COLO829 (cell line): ENCODE measurements around the gene EIF3I.

Experiments used
- DNase-seq: peaks from one replicate; pipeline ENCODE4 v3.0.0; 2012; ENCODE audit warnings: low spot score

Gene EIF3I

GRCh38 chr1:32221980-32222755 is at the start of gene EIF3I, which contains the start of gene TMEM234:
Gene EIF3I (plus strand): TSS chr1:32222407. CDS start chr1:32222442, 35 bp downstream.
Gene TMEM234 (minus strand): TSS chr1:32222353. CDS start chr1:32222322, 31 bp downstream.
- DNase-seq, result peak; percentile 90

GRCh38 chr1:32172621-32173245 is 49.5 kb upstream of the EIF3I start:
- no peak for DNase-seq

GRCh38 chr1:32178380-32179192 is 43.6 kb upstream of the EIF3I start:
- DNase-seq, result no peak

GRCh38 chr1:32179193-32179442 is 43.1 kb upstream of the EIF3I start:
- no peak for DNase-seq

- DNase-seq, result peak; percentile 91
Measured at GRCh38 chr1:32179443-32180185, 42.6 kb upstream of the EIF3I start, which contains the start of gene TXLNA. Gene TXLNA (plus strand): TSS chr1:32179675. CDS start chr1:32180346, 671 bp downstream.

- DNase-seq, result peak; percentile 28
Measured at GRCh38 chr1:32180186-32181060, 41.8 kb upstream of the EIF3I start.

- no peak for DNase-seq
Measured at GRCh38 chr1:32181065-32181464, 41.1 kb upstream of the EIF3I start.

- no peak for DNase-seq
Measured at GRCh38 chr1:32181563-32181962, 40.6 kb upstream of the EIF3I start.

- no peak for DNase-seq
Measured at GRCh38 chr1:32182060-32182459, 40.1 kb upstream of the EIF3I start.

- no peak for DNase-seq
Measured at GRCh38 chr1:32184650-32185049, 37.6 kb upstream of the EIF3I start.

GRCh38 chr1:32186077-32186476 is 36.1 kb upstream of the EIF3I start:
- no peak for DNase-seq

- DNase-seq, result no peak
Measured at GRCh38 chr1:32186491-32186890, 35.7 kb upstream of the EIF3I start.

- no peak for DNase-seq
Measured at GRCh38 chr1:32187850-32188249, 34.4 kb upstream of the EIF3I start.

- DNase-seq, result no peak
Measured at GRCh38 chr1:32192220-32192948, 29.8 kb upstream of the EIF3I start.

- no peak for DNase-seq
Measured at GRCh38 chr1:32194984-32195383, 27.2 kb upstream of the EIF3I start.

- DNase-seq, result no peak
Measured at GRCh38 chr1:32195531-32195930, 26.7 kb upstream of the EIF3I start.

GRCh38 chr1:32195972-32196823 is 26.0 kb upstream of the EIF3I start:
- DNase-seq, result no peak

- no peak for DNase-seq
Measured at GRCh38 chr1:32197074-32197473, 25.1 kb upstream of the EIF3I start.

GRCh38 chr1:32197837-32198236 is 24.4 kb upstream of the EIF3I start:
- no peak for DNase-seq
